Skeletal muscle satellite cell (primary cell): ENCODE measurements around the gene JAKMIP1.

Source experiments
- H3K27me3 ChIP-seq: 2 replicates; pipeline ENCODE4 v1.7.0; 2013; ENCODE audit warnings: low read length; ENCODE audit not compliant: control insufficient read depth, insufficient read depth
- H3K36me3 ChIP-seq: 2 replicates; pipeline ENCODE4 v1.7.0; 2013; ENCODE audit warnings: mild to moderate bottlenecking, control low read depth, low read length; ENCODE audit not compliant: insufficient read depth
- H3K4me1 ChIP-seq: 2 replicates; pipeline ENCODE4 v1.7.0; 2013; ENCODE audit warnings: low read length; ENCODE audit not compliant: control insufficient read depth, insufficient read depth
- H3K4me2 ChIP-seq: 2 replicates; pipeline ENCODE4 v1.7.0; 2013; ENCODE audit warnings: mild to moderate bottlenecking, low read length
- H3K4me3 ChIP-seq: 2 replicates; pipeline ENCODE4 v1.7.0; 2013; ENCODE audit warnings: low read length
- H3K9ac ChIP-seq: 2 replicates; pipeline ENCODE4 v1.7.0; 2013; ENCODE audit warnings: mild to moderate bottlenecking, low read depth, low read length, moderate library complexity
- H3K9me3 ChIP-seq: replicated peaks from 2 replicates; pipeline ENCODE4 v1.7.0; 2013; ENCODE audit warnings: mild to moderate bottlenecking, control low read depth, low read length

Gene JAKMIP1

GRCh38 chr4:6031846-6032245, 168.5 kb downstream of the JAKMIP1 start:
- H3K4me1 ChIP-seq: no peaks in the 10 kb centered on the region
- no peak overlapping the region for H3K4me2 ChIP-seq
- H3K27me3 ChIP-seq: no peaks in the 10 kb centered on the region
- no peak overlapping the region for H3K4me3 ChIP-seq
- H3K36me3 ChIP-seq: no peaks in the 10 kb centered on the region
- no peaks in the 10 kb centered on the region for H3K9me3 ChIP-seq
- H3K9ac ChIP-seq: no peak overlapping the region

GRCh38 chr4:6030679-6031078, 169.7 kb downstream of the JAKMIP1 start:
- no peaks in the 10 kb centered on the region for H3K36me3 ChIP-seq
- H3K9ac ChIP-seq: no peak overlapping the region
- no peaks in the 10 kb centered on the region for H3K27me3 ChIP-seq
- no peaks in the 10 kb centered on the region for H3K9me3 ChIP-seq
- H3K4me2 ChIP-seq: no peak overlapping the region
- no peak overlapping the region for H3K4me3 ChIP-seq
- H3K4me1 ChIP-seq: no peaks in the 10 kb centered on the region

DNA sequence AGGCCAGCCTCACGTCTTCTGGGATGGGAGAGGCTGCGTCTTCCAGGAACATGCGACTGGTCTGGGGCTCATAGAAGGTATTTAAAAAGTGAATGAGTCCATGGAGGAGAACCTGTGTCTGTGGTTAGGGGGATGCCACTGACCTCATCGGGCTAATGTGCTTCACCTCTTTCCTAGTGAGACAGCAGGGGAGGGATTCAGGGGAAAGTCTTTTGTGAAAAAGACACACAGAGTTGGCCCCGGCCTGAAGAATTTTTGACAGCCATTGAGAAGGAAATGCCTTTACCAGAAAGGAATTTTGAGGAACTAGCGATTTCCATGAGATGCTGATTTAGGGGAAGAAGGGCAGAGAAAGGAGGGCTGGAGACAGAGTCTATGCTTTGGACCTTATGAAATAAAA, 171.1 kb downstream of the JAKMIP1 start:
- H3K4me2 ChIP-seq: no peak overlapping the region
- H3K27me3 ChIP-seq: no peaks in the 10 kb centered on the region
- H3K36me3 ChIP-seq: no peaks in the 10 kb centered on the region

DNA sequence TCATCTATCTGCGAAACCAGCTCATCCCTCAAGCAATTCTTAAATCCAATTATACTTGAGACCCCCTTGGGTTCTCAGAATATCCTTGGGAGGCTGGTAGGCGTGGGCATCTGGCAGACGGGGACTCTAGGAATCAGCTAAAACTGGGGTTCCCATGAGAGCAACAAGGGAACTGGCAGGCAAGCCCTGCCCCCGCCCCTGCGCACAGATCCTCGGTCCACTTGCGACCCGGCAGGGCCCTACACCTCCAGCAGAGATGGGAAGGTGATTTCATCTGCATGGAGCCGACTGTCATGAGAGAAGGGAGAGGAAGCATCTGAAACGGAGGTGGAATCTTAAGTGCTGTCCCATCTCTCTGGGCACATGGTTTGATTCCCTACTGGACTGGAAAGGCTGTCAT, 172.2 kb downstream of the JAKMIP1 start:
- Histone ChIP-seq H3K36me3 (no peaks in the 10 kb centered on the region), H3K9ac (no peak overlapping the region), H3K4me2 (no peak overlapping the region), H3K4me1 (no peaks in the 10 kb centered on the region), H3K27me3 (no peaks in the 10 kb centered on the region), H3K4me3 (no peak overlapping the region), H3K9me3 (no peaks in the 10 kb centered on the region)

More for the DNA sequence above, 171.1 kb downstream of the JAKMIP1 start:
- Histone ChIP-seq H3K4me1 (no peaks in the 10 kb centered on the region), H3K9me3 (no peaks in the 10 kb centered on the region), H3K4me3 (no peak overlapping the region), H3K9ac (no peak overlapping the region)

DNA sequence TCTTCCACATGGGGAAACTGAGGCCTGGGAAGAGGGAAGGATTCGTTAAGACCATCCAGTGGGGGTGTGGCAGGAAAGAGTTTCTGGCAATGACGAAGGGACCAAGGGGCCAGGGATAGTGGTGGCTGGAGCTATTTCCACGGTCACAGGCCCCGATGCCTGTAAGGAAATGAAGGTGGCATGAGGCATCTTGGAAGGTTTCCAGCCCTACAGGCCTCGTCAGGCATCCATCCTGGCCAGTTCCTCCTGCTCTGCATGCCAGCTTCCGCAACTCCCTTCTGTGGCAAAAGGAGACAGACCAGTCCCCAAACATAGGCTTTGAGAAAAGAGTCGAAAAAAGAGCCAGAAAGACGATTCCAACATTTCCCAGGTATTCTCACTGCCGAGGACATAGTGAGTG, 173.0 kb downstream of the JAKMIP1 start:
- H3K27me3 ChIP-seq: no peaks in the 10 kb centered on the region
- H3K36me3 ChIP-seq: no peaks in the 10 kb centered on the region
- no peak overlapping the region for H3K4me2 ChIP-seq
- H3K4me1 ChIP-seq: no peaks in the 10 kb centered on the region
- no peaks in the 10 kb centered on the region for H3K9me3 ChIP-seq
- no peak overlapping the region for H3K9ac ChIP-seq
- H3K4me3 ChIP-seq: no peak overlapping the region

GRCh38 chr4:6024313-6024960, 175.9 kb downstream of the JAKMIP1 start:
- H3K36me3 ChIP-seq: no peaks in the 10 kb centered on the region
- no peak overlapping the region for H3K4me2 ChIP-seq
- no peaks in the 10 kb centered on the region for H3K9me3 ChIP-seq
- H3K4me1 ChIP-seq: no peaks in the 10 kb centered on the region
- H3K9ac ChIP-seq: no peak overlapping the region
- no peaks in the 10 kb centered on the region for H3K27me3 ChIP-seq
- no peak overlapping the region for H3K4me3 ChIP-seq

- no peak overlapping the region for H3K9ac ChIP-seq
- H3K36me3 ChIP-seq: no peaks in the 10 kb centered on the region
- H3K27me3 ChIP-seq: no peaks in the 10 kb centered on the region
- no peaks in the 10 kb centered on the region for H3K4me1 ChIP-seq
- H3K9me3 ChIP-seq: no peaks in the 10 kb centered on the region
- H3K4me3 ChIP-seq: no peak overlapping the region
- H3K4me2 ChIP-seq: no peak overlapping the region
Observed at GRCh38 chr4:6023731-6024130, 176.6 kb downstream of the JAKMIP1 start.

- no peak overlapping the region for H3K9ac ChIP-seq
- no peaks in the 10 kb centered on the region for H3K4me1 ChIP-seq
- H3K36me3 ChIP-seq: no peaks in the 10 kb centered on the region
- H3K9me3 ChIP-seq: no peaks in the 10 kb centered on the region
- no peak overlapping the region for H3K4me3 ChIP-seq
- no peak overlapping the region for H3K4me2 ChIP-seq
- H3K27me3 ChIP-seq: peaks cover 4% of the 10 kb centered on the region
Observed at GRCh38 chr4:6022607-6023288, 177.6 kb downstream of the JAKMIP1 start.

DNA sequence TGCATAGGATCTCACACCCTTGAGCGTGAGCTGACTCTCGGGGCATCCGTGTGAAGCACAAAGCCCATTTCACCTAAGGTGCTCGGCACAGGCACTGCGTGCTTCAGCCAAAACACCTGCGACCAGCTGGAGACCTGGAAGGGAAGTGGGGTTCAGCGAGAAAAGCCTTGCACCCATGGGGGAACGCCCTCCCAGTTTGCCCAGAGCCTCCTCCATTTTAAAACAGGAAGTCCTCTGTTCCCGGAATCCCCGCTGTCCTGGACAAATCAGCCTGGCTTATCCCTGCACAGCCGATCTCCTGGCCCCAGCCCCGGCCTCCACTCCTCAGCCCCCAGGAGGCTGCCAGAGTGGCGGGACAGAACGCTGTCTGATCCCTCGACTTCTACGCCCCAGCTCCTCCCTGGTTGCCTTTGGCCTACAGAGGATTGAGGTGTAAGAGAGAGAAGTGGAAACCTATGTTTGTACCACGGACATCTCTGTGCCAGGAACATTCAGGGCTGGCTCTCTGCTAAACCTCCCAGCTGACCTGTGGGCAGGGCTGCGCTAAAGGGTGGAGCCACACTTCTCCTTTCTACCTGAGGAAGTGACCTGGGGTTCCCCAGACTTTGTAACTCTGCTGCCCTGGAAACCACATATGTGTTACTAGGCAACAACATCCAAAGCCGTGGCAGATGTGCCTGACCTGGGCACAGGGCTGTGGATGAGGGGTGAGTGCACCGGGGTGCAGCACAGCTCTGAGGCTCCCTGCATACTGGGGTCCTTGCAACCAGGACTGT, 178.3 kb downstream of the JAKMIP1 start:
- Histone ChIP-seq H3K4me1 (no peaks in the 10 kb centered on the region), H3K36me3 (no peaks in the 10 kb centered on the region), H3K4me3 (no peak overlapping the region), H3K9me3 (no peaks in the 10 kb centered on the region), H3K9ac (no peak overlapping the region), H3K4me2 (no peak overlapping the region), H3K27me3 (peaks cover 4% of the 10 kb centered on the region)

GRCh38 chr4:6020613-6021012, 179.7 kb downstream of the JAKMIP1 start:
- Histone ChIP-seq H3K9ac (no peak overlapping the region), H3K27me3 (peaks cover 4% of the 10 kb centered on the region), H3K4me3 (no peak overlapping the region), H3K36me3 (no peaks in the 10 kb centered on the region), H3K4me1 (no peaks in the 10 kb centered on the region), H3K4me2 (no peak overlapping the region), H3K9me3 (no peaks in the 10 kb centered on the region)

GRCh38 chr4:6019316-6020263, 180.8 kb downstream of the JAKMIP1 start:
- Histone ChIP-seq H3K9me3 (no peaks in the 10 kb centered on the region), H3K4me1 (no peaks in the 10 kb centered on the region), H3K4me2 (no peak overlapping the region), H3K36me3 (no peaks in the 10 kb centered on the region), H3K4me3 (no peak overlapping the region), H3K27me3 (peaks cover 4% of the 10 kb centered on the region), H3K9ac (no peak overlapping the region)
